ENCODE measurements around the gene MROH2A. TPM values are rescaled to one million over a fixed set of nuclear protein-coding genes. Genes with fewer than 3 reads are reported as not detected.
"Not testable (repeated sequence)": the region's sequence is repeated elsewhere in the genome, so short reads cannot be mapped to it uniquely, and the experiment has no call there.

Gene MROH2A
- not detected for total RNA-seq

DNA sequence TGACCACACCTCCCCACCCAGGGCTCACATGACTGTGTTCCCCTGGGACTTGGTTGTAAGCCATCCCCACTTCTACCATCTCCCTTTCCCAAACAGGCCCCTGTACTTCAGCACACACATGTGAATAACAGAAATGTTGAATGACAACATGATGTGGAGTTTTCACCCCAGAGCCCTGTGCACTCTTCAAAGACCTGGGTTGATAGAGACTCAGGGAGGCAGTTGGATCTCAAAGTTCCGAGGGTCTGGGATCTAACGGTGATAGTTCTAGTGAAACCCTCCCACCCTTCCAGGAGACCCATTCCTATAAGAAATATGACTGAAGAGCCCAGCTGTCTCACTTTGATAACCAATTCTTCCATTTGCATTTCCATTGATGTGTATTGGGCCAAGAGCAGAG lies at the start of gene MROH2A:
Gene MROH2A (plus strand): TSS at position 301 of the 400 bp plus-strand sequence. CDS start 1,029 bp downstream, outside the sequence.
- no peak for DNase-seq (ENCODE audit: low read depth in 2 of 3, low spot score in 2 of 3)

- no peak for DNase-seq (ENCODE audit: low read depth in 2 of 3, low spot score in 2 of 3)
Observed at GRCh38 chr2:233728723-233729301, 49.3 kb upstream of the MROH2A start, which contains the start of gene UGT1A3. TSS of gene UGT1A3 (plus strand) at chr2:233729042. CDS start at chr2:233729127, 85 bp downstream.

DNA sequence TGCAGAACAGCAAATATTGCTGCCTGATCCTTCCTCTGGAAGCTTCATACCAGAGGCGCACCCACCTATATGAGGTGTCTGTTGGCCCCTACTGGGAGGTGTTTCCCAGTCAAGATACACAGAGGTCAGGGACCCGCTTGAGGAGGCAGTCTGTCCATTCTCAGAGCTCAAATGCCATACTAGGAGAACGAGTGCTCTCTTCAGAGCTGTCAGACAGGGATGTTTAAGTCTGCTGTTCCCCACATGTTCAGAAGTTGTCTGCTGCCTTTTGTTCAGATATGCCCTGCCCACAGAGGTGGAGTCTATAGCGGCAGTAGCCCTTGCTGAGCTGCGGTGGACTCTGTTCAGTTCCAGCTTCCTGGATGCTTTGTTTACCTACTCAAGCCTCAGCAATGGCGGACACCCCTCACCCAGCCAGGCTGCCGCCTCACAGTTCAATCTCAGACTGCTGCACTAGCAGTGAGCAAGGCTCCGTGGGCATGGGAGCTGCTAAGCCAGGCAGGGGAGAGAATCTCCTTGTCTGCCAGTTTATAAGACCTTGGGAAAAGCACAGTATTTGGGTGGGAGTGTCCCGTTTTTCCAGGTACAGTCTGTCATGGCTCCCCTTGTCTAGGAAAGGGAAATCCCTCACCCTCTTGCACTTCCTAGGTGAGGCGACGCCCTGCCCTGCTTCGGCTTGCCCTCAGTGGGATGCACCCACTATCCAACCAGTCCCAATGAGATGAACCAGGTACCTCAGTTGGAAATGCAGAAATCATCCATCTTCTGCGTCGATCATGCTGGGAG lies 41.1 kb upstream of the MROH2A start:
- not testable (repeated sequence) for DNase-seq (ENCODE audit: low read depth in 2 of 3, low spot score in 2 of 3)

DNA sequence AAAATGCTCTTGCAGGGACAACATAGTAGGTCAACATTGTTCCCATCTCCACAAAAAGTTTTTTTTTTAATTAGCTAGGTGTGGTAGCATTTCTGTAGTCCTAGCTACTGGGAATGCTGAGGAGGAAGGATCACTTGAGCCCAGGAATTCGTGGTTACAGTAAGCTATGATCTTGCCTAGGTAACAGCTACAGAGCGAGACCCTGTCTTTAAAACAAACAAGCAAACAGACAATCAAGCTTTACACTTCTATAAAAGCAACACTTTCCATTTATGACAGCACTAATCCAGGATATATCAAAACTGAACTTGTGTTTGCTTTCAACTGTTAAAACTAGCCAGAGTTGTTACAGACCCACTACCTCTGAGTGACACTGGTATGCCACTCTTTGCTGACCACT lies 37.3 kb upstream of the MROH2A start:
- no peak for DNase-seq (ENCODE audit: low read depth in 2 of 3, low spot score in 2 of 3)

DNA sequence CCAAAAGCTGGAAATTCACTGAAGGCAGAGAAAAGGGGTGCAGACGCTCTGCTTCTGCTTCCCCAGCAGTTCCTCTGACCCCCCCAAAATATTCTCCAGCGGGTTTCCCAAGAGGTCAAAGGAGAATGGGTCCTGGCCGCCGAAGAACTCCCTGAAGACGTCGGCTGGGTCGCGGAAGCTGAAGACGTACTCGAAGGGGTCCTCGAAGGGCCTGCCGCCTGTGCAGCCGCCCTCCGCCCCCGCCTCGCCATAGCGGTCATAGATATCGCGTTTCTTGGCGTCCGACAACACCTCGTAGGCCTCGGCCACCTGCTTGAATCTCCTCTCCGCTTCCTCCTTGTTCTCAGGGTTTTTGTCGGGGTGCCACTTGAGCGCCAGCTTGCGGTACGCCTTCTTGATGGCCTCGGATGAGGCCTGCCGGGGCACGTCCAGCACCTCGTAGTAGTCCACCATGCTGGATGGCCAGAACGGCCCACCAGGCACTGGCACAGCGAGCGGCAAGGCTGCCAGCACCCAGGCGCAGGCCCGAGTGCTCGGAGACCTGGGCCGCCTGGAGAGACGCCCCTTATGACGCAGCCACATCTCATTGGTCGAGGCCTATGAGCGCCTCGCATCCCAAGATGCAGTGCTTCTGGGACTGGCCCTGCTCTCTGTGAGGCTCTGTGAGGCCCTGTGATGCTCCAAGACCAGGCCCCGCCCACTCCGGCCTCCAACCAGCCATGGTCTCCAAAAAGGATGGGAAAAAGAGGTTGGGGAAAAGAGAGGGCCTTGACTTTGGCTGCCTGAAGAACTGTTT lies 34.5 kb upstream of the MROH2A start:
- DNase-seq (ENCODE audit: low read depth in 2 of 3, low spot score in 2 of 3) = no peak

DNA sequence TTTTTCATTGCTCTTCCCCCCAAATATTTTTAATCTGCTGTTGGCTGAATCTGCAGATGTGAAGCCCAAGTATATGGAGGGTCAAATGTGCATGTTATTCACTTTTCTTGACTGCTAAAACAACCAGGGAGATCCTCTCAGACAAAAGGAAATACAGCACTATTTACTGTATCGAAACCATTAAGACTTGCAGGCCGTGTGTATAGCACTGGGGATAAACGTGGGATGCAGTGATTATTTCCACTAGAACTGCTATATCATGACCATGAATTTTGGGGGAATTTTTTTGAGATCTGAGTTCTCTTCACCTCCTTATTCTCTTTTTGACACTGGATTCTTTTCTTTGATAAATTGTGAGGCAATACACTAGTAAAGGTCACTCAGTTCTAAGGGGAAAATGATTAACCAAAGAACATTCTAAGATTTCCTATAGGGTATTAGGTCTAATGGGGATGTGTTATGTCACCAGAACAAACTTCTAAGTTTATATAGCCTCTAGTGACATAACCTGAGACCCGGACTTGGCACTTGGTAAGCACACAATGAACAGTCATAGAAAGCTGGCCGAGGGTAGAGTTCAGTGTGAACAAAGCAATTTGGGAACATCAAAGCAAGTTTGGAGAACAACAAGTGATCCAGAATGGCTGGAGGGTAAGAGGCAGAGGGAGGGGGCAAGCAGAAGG lies 32.9 kb upstream of the MROH2A start:
- DNase-seq (ENCODE audit: low read depth in 2 of 3, low spot score in 2 of 3) = no peak

GRCh38 chr2:233745838-233746237 lies 32.3 kb upstream of the MROH2A start:
- not testable (repeated sequence) for DNase-seq (ENCODE audit: low read depth in 2 of 3, low spot score in 2 of 3)

DNA sequence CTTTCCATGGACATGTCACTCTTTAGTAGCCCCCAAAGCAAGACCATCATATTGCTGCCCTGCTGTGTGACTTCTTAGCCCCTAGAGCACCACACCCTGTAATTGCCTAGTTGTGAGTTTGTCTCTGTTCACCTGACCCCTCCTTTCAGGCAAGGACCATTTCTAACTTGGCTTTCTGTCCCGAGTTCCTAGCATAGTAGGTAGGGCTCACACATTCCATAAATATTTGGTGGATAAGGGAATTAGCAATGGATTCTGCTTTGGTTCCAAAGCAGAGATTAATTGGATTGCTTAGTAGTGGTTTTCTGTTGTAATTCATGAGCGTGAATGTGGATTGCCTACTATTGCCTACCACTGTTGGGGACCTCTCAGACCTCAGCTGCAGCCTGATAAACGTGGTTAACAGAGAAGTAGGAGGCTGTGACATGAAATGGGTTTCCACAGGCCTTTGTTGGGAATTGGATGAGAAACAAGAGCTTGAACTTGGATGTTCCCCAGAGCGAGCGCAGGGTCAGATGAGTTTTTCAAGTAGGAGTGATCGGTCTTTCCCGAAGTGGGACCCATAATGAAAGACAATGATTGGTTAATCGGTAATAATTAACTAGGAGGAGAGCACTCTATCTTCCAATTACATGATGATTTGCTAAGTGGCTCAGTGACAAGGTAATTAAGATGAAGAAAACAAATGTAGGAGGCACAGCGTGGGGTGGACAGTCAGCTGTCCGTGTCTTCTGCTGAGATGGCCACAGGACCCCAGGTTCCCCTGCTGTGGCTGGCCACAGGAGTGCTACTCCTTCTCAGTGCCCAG lies 31.5 kb upstream of the MROH2A start:
- no peak for DNase-seq (ENCODE audit: low read depth in 2 of 3, low spot score in 2 of 3)

DNA sequence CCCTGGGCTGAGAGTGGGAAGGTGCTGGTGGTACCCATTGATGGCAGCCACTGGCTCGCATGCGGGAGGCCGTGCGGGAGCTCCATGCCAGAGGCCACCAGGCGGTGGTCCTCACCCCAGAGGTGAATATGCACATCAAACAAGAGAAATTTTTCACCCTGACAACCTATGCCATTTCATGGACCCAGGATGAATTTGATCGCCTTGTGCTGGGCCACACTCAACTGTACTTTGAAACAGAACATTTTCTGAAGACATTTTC lies 30.9 kb upstream of the MROH2A start:
- DNase-seq (ENCODE audit: low read depth in 2 of 3, low spot score in 2 of 3) = no peak

DNA sequence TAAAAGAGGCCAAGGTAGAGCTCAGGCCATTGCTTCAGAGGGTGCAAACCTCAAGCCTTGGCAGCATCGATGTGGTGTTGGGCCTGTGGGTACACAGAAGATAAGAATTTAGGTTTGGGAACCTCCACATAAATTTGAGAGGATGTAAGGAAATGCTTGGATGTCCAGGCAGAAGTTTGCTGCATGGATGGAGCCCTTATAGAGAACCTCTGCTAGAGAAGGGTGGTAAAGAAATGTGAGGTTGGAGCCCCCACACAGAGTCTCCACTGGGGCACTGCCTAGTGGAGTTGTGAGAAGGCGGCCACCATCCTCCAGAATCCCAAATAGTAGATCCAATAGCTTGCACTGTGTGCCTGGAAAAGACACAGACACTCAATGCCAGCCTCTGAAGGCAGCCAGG lies 27.4 kb upstream of the MROH2A start:
- not testable (repeated sequence) for DNase-seq (ENCODE audit: low read depth in 2 of 3, low spot score in 2 of 3)

GRCh38 chr2:233751212-233752009 lies 26.7 kb upstream of the MROH2A start:
- DNase-seq (ENCODE audit: low read depth in 2 of 3, low spot score in 2 of 3) = not testable (repeated sequence)

GRCh38 chr2:233754872-233755611 lies 23.1 kb upstream of the MROH2A start:
- DNase-seq (ENCODE audit: low read depth in 2 of 3, low spot score in 2 of 3) = no peak

- no peak for DNase-seq (ENCODE audit: low read depth in 2 of 3, low spot score in 2 of 3)
Observed at GRCh38 chr2:233756429-233757081, 21.6 kb upstream of the MROH2A start.

GRCh38 chr2:233758141-233758540 lies 20.0 kb upstream of the MROH2A start:
- DNase-seq (ENCODE audit: low read depth in 2 of 3, low spot score in 2 of 3) = no peak

- DNase-seq (ENCODE audit: low read depth in 2 of 3, low spot score in 2 of 3) = no peak
Observed at GRCh38 chr2:233758849-233759248, 19.3 kb upstream of the MROH2A start.

GRCh38 chr2:233760043-233760442 lies 18.1 kb upstream of the MROH2A start, which contains the start of gene UGT1A1:
TSS of gene UGT1A1 (plus strand) at chr2:233760270. CDS start at chr2:233760288, 18 bp downstream.
- DNase-seq (ENCODE audit: low read depth in 2 of 3, low spot score in 2 of 3) = no peak

DNA sequence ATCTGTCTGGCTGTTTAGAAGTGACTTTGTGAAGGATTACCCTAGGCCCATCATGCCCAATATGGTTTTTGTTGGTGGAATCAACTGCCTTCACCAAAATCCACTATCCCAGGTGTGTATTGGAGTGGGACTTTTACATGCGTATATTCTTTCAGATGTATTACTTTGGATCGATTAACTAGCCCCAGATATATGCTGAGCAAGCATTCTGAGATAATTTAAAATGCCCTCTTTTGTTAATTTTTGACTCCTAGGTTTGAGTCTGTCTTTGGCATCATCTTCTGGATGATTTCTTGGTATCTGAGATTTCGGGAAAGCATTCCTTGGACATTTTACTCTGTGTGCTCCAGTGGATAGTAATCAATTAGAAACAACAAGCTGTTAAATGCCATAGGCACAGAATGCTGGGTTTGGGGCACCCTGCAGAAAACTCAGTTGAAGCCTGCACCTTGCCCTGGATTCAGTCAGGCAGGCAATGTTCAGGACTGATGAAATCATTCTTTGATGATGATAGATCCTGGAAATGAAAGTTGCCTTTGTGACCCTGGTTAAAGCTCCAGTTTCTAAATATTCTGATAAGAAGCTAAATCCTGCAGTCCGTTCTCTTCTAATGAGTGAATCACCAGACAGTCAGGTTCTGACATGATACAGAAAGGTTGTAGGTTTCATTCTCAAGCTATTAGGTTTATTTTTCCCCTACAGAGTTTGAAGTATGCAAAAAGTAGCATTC lies 16.9 kb upstream of the MROH2A start:
- no peak for DNase-seq (ENCODE audit: low read depth in 2 of 3, low spot score in 2 of 3)
